Renal cortical epithelial cell (primary cell): Measurements from ENCODE around the gene RHEX. TPM values are rescaled to one million over a fixed set of nuclear protein-coding genes. Genes with fewer than 3 reads are reported as not detected.

Experiments used
- DNase-seq: peaks from one replicate; pipeline ENCODE4 v3.0.0-alpha.2; 2011; ENCODE audit warnings: low read depth
- total RNA-seq: library from RNA; depleted of rRNA; stranded (reverse); fragments of >200 nt; gene quantifications from 2 replicates; pipeline ENCODE4 v1.2.3, GENCODE V29; 2014

Gene RHEX
- total RNA-seq, result 5.7 and 11.6 TPM in 2 replicates

- DNase-seq, result peak; percentile 55
These were observed at the start of gene RHEX for GRCh38 chr1:206052919-206053610. Gene RHEX, plus strand, starts transcription at chr1:206053173. Its CDS starts 44,656 bp downstream, at chr1:206097829.

- no peak for DNase-seq
These were observed 48.8 kb upstream of the RHEX start for GRCh38 chr1:206003854-206004800.

DNA sequence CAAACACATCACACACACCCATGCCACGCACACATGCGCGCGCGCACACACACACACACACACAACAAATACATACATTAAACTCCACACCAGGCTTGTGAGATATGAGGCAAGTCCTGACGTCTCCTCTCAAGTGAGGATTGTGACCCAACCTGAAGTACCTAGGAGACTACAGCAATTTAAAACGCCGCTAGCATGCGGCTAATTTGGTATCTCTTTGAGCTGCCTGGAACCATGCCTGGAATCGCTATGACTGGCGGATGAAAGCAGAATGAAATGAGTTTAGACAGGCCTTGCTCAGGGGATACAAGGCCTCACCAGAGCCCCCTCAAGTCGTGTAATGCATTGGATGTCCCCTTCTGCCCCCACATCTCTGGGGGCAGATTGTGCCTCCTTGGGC, 48.1 kb upstream of the RHEX start:
- no peak for DNase-seq

- peak; percentile 26 for DNase-seq
These were observed 47.7 kb upstream of the RHEX start for GRCh38 chr1:206005234-206005633.

GRCh38 chr1:206005778-206006180, 47.2 kb upstream of the RHEX start:
- DNase-seq, result no peak

- DNase-seq, result no peak
These were observed 46.0 kb upstream of the RHEX start for GRCh38 chr1:206006946-206007345.

GRCh38 chr1:206010060-206010459, 42.9 kb upstream of the RHEX start:
- no peak for DNase-seq

GRCh38 chr1:206011057-206011456, 41.9 kb upstream of the RHEX start:
- DNase-seq, result no peak

GRCh38 chr1:206012086-206012859, 40.7 kb upstream of the RHEX start:
- no peak for DNase-seq

DNA sequence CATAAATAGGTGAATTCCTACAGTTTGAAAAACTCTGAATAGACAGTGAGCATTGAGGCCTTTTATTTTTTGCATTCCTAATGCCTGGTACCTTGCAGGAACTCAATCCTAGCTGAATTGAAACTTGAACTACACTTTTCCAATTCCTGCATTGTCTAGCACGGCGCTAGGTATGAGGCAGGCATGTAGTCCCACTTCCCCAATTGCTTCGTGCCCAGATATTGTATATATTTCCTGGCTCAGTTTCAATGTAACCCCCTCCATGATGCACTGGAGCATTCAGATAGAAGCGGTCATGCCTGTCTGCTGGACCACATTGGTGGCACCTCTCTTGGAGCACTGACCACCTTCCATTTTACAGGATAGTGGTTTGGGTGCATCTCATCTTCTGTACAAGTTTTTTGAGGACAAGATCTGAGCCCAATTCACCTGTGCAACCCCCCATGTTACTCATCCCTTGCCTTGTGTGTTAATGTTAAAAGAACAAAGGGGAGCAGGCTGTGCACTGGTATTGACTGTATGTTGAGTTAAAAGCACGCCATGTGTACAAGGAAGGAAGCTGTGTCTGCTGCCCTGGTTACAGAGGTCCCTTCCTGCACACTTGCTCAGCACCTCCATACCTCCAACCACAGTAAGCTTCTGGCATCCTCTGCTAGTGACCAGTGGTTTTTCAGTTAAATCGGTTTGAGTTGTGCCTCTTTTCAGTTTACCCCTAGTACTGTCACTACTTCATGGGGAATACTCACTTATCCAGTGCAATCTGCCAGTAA, 39.8 kb upstream of the RHEX start:
- DNase-seq, result no peak

GRCh38 chr1:206014601-206015000, 38.4 kb upstream of the RHEX start:
- no peak for DNase-seq

DNA sequence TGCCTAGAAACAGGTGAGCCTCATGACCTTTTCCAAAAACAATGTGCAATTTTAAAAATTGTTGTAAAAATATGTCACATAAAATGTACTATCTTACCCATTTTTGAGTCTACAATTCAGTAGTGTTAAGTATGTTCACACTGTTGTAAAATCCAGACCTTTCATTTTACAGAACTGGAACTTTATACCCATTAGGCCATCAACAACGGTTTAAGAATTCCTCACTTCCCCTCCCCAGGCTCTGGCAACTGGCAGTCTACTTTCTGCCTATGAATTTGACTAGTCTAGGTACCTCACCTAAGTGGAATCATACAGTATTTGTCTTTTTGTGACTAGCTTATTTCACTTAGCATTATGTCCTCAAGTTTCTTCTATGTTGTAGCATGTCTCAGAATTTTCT, 37.9 kb upstream of the RHEX start:
- DNase-seq, result no peak

DNA sequence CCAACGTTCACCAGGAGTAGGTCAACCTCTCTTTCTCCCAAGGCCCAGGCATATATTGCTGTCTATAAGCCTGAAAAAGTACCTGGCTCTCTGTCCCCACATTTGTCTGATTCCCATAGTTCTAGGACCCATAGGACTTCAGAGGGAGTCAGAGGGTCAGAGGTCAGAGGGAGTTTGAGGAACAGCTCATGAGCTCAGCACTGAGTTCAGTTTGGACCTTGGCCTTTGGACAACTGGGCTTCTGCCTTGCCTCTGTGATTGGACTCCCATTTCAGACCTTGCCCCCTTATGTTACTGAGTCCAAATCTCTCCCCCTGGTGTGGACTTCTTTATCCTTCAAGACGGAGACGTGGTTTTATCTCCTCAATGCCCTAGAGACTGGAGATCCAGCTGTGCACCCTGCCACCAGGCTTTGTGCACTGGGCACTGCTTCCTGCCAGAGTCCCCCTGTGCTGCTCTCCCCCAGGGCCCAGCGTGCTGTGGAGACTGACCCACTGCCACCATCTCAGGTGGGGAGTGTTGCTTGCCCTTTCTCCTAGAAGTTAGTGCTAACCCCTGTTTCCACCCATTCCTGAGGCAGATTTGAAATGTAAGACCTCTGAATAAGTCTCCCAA, 32.5 kb upstream of the RHEX start:
- no peak for DNase-seq

DNA sequence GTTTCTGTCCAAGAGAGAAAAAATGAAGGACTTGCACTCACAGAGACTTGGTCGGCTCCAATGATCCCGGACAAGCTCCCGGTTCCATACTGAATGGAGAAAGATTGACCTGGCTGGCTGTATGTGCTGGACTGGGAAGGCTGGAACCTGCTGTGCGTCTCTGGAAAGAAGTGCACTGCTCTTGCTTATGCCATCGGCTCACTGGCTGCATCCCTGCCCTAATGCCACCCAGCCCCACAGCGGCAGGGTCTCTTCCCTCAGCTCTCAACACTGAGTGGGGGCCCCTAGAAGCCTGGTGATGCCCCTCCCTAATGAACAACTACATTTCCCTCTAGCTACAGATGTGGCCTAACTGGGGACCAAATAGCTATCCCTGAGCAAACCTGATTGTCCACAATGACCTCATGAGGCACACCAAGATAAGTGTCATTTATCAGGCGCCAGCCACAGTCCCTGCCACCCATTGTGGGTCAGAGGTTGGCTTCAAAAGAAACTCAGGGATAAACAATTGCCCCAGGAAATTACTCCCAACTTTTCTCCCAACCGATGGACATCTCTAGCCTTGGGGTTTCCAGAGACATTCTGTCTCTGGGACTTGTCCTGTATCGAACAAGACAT, 31.9 kb upstream of the RHEX start:
- DNase-seq, result no peak

DNA sequence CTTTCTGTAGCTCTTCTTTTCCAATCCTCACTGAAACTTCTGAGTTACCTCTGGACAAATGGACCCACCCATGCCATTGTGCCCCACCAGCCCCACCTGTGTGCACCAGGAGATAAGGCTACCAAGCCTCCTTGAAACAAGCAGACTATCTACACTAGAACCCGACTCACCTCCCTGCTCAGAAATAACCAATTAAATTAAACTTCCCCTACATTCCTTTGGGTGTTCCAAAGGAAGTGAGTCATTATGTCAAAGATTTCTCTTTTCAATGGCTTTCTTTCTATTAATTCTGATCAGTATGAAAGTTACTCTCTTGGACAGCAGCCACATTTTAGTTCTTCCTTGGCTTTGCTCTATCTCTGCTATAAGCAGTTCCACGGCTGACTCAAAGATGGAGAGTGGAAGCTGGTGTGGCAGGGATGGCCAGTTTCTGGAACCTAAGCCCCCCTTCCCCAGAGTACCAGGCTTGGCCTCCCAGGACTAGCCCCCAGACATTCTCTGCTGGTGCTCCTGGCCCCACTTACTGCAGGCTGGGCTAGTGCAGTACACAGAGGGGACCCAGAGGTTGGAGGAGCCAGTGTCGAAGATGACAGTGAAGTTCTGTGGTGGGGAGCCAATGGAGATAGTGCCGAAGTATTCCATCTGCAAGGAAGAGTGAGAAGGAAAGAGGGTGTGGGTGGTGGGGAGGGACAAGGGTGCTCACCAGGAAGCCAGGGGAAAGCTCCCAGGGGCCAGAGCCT, 31.2 kb upstream of the RHEX start:
- DNase-seq, result peak; percentile 77

DNA sequence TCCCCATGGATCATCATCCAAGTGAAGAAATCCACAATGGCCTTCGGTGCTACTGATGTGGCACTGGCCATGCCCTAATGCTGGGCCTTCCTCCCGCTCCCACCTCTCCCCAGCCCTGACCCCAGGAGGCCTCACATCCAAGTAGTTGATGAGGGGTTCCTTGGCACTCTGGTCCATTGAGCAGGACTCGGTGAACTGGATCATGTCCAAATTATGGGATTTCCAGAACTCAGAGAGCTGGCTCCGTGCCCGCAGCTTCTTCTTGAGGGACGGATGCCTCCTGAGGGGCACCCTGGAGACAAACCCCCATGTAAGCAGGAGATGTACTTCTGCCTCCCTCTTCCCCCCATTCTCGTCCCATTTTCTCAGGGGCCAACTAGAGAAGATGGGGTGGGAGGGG, 30.2 kb upstream of the RHEX start:
- no peak for DNase-seq

- DNase-seq, result no peak
These were observed 29.3 kb upstream of the RHEX start, which contains the start of gene CTSE for GRCh38 chr1:206023695-206024094. Gene CTSE, minus strand, starts transcription at chr1:206023895. Its CDS starts 104 bp downstream, at chr1:206023791.

GRCh38 chr1:206025283-206025820, 27.6 kb upstream of the RHEX start:
- DNase-seq, result no peak

DNA sequence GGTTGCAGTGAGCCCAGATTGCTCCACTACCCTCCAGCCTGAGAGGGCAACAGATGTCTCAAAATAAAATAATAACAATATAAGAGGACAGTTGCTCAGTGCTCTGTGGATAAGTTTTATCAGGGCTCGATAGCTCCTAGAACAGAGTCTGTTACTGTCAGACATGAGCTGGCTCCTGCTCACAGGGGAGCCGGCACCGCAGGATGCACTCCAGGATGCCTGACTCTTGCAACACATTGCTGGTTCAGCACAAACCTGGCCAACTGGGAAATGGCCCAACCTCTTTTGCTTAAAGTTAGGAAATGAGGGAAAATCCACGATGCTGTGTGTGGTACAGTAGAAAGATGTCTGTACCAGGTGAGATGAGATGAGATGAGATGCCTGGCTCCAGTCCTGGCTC, 23.5 kb upstream of the RHEX start:
- DNase-seq, result peak; percentile 78
